LNCaP clone FGC (cell line): ENCODE data around the gene BZW1.
A peak's percentile ranks its signal among the peaks of the same experiment; 100 is the strongest.
"Not testable (repeated sequence)": the region's sequence is repeated elsewhere in the genome, so short reads cannot be mapped to it uniquely, and the experiment has no call there.

Experiments
- DNase-seq: peaks from one replicate; pipeline ENCODE4 v3.0.0-alpha.2; 2011; ENCODE audit warnings: low read depth
- H3K4me3 ChIP-seq: 2 replicates; pipeline ENCODE4 v1.5.1; 2011; ENCODE audit warnings: mild to moderate bottlenecking, low read depth, low read length, control low read depth
- TF ChIP-seq, protein P1 (sequence below): IDR thresholded peaks from 2 replicates; pipeline ENCODE4 v1.5.1; 2012; ENCODE audit warnings: mild to moderate bottlenecking; ENCODE audit not compliant: control insufficient read depth, insufficient read depth; ENCODE audit errors: extremely low read depth

BZW1 gene

GRCh38 chr2:200798514-200798913 is 13.2 kb upstream of the BZW1 start:
- no peak overlapping the region for H3K4me3 ChIP-seq
- DNase-seq: no peak
- TF ChIP-seq, protein P1, sequence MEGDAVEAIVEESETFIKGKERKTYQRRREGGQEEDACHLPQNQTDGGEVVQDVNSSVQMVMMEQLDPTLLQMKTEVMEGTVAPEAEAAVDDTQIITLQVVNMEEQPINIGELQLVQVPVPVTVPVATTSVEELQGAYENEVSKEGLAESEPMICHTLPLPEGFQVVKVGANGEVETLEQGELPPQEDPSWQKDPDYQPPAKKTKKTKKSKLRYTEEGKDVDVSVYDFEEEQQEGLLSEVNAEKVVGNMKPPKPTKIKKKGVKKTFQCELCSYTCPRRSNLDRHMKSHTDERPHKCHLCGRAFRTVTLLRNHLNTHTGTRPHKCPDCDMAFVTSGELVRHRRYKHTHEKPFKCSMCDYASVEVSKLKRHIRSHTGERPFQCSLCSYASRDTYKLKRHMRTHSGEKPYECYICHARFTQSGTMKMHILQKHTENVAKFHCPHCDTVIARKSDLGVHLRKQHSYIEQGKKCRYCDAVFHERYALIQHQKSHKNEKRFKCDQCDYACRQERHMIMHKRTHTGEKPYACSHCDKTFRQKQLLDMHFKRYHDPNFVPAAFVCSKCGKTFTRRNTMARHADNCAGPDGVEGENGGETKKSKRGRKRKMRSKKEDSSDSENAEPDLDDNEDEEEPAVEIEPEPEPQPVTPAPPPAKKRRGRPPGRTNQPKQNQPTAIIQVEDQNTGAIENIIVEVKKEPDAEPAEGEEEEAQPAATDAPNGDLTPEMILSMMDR: no peak

DNA sequence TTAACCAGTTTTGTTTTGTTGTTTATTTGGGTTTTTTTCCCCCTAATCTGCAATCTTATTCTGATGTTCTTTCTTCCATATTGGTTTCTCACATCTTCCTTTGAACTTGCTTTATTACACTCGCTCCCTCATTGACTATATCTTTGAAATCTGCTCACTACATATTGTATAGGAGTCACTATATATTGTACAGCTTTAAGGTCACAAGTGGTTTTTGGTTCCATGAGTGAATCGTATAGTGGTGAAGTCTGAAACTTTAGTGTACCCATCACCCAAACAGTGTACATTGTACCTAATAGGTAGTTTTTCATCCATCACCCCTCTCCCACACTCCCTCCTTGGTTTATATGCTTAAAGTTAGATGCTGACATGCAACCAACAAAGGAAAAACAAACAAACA is 11.3 kb upstream of the BZW1 start:
- H3K4me3 ChIP-seq: no peak overlapping the region
- TF ChIP-seq, protein P1: no peak
- no peak for DNase-seq

DNA sequence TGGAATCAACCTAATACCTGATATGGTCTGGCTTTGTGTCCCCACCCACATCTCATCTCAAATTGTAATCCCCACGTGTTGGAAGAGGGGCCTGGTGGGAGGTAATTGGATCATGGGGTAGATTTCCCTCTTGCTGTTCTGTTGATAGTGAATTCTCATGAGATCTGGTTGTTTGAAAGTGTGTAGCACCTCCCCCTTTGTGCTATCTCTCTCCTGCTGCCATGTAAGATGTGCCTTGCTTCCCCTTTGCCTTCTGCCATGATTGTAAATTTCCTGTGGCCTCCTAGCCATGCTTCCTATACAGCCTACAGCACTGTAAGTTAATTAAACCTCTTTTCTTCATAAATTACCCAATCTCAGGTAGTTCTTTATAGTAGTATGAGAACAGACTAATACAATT is 10.3 kb upstream of the BZW1 start:
- not testable (repeated sequence) for DNase-seq, H3K4me3 ChIP-seq

DNA sequence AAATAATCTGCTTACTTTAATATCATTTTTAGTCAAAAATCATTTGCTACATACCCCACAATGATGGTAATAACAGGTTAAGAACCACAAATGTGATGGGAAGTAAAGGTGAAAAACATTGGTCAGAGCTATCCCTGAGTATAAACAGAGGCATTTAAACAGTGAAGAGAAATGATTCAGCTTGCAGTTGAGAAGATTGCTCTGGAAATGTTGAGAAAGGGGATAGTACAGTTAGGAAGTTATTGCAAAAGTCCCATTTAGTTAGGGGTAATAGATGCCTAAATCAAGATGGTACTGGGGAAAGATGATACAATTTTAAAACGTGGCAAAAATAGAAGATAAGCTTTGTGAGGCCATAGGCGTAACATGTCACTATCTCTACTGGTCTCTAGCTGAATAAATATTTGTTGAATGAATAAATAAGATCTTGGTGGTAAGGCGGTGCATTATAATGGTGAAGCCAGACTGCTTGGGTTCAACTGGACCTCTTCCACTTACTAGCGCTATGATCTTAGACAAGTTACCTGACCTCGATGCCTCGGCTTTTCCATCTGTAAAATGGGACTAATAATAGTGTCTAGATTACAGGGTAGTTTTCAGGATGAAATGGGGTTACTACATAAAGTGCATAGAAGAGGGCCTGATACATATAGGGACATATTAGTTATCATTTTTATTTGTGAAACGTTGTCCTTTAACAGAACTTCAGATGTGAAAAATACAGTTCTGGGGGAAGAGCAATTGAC is 2.0 kb upstream of the BZW1 start:
- TF ChIP-seq, protein P1: no peak
- no peak for DNase-seq
- peak overlapping the region; percentile 84; the same call in 1 of the 2 replicates for H3K4me3 ChIP-seq

GRCh38 chr2:200810252-200810997 is 1.3 kb upstream of the BZW1 start:
- peak; percentile 83 for DNase-seq
- TF ChIP-seq, protein P1: no peak
- H3K4me3 ChIP-seq: peak overlapping the region; percentile 84

DNA sequence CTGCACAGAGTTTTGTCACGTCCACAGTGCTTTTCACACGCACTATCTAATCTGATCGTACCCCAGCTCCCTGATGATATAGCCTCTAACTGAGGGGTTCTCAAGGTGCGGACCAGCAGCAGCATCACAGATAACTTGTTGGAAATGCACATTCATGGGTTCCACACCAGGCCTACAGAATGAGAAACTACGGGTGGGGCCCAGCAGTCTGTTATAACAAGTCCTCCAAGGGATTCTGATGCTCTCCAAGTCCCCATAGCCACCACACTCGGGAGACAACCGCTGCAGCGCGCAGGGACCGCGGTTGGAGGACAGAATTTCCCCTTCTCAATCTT is 745 bp upstream of the BZW1 start:
- no peak for DNase-seq
- TF ChIP-seq, protein P1: no peak
- peak overlapping the region; percentile 84 for H3K4me3 ChIP-seq

GRCh38 chr2:200812122-200813022 is 662 bp downstream of the BZW1 start:
- DNase-seq: no peak
- TF ChIP-seq, protein P1: peak; percentile 72

More at GRCh38 chr2:200812122-200813022, 662 bp downstream of the BZW1 start:
- H3K4me3 ChIP-seq: peak overlapping the region; percentile 84
